ENCODE measurements around the gene IRF6. TPM values are rescaled to one million over a fixed set of nuclear protein-coding genes. Genes with fewer than 3 reads are reported as not detected.
A peak's percentile ranks its signal among the peaks of the same experiment; 100 is the strongest.

The IRF6 gene
- total and polyA plus RNA-seq, 5 donors from 2014 or later: 0.21 to 1.9 (median 0.86) TPM

DNA sequence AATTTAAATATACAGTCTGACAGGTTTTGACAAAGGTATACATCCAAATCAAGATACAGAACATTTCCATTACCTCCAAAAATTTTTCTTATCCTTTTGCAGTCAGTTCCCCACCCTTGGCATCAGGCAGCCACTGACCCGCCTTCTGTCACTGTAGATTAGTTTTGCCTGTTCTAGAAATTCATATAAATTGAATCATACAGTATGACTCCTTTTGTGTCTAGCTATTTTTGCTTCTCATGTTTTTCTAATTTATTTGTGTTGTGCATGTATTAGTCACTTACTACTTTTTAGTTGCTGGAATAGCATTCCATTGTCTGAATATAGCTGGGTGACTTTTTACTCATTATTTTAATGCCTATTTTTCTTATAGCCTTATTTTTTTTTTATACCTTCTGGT is 25.7 kb upstream of the IRF6 start:
- Mint-ChIP-seq H3K36me3 (peaks cover 49% of the 10 kb centered on the region), H3K27me3 (peaks cover 6% of the 10 kb centered on the region), H3K27ac (no peak overlapping the region), H3K4me3 (peak overlapping the region in 1 of 4 donors; percentile 54), H3K9me3 (no peaks in the 10 kb centered on the region), H3K4me1 (peaks cover 33 to 56% (median 50%) of the 10 kb centered on the region in 4 donors)
- DNase-seq: no peak
- Histone ChIP-seq H3K4me1 (ENCODE audit: control insufficient read depth, insufficient read depth, low read length, poor library complexity, severe bottlenecking) (peaks cover 18% of the 10 kb centered on the region), H3K27ac (ENCODE audit: insufficient read depth, low read length, poor library complexity, severe bottlenecking) (no peak overlapping the region), H3K4me3 (ENCODE audit: low read depth, low read length) (no peak overlapping the region), H3K9me3 (ENCODE audit: control insufficient read depth in 2 of 2, low read length in 2 of 2) (no peaks in the 10 kb centered on the region), H3K36me3 (ENCODE audit: control insufficient read depth, insufficient read depth, low read length) (peaks cover 59% of the 10 kb centered on the region), H3K27me3 (ENCODE audit: control insufficient read depth, insufficient read depth, low read length) (no peaks in the 10 kb centered on the region)
- no peak for ATAC-seq (ENCODE audit: low read depth in 2 of 2)

GRCh38 chr1:209830722-209831121 is 24.8 kb upstream of the IRF6 start:
- H3K36me3 Mint-ChIP-seq: peaks cover 40% of the 10 kb centered on the region
- H3K27me3 ChIP-seq (ENCODE audit: control insufficient read depth, insufficient read depth, low read length): no peaks in the 10 kb centered on the region
- DNase-seq (no peak), ATAC-seq (ENCODE audit: low read depth in 2 of 2) (no peak)
- no peak overlapping the region for H3K27ac ChIP-seq (ENCODE audit: insufficient read depth, low read length, poor library complexity, severe bottlenecking)
- no peak overlapping the region for H3K27ac Mint-ChIP-seq
- peaks cover 50% of the 10 kb centered on the region for H3K36me3 ChIP-seq (ENCODE audit: control insufficient read depth, insufficient read depth, low read length)
- H3K4me1 ChIP-seq (ENCODE audit: control insufficient read depth, insufficient read depth, low read length, poor library complexity, severe bottlenecking): peaks cover 18% of the 10 kb centered on the region
- H3K4me1 Mint-ChIP-seq: peaks cover 33 to 55% (median 47%) of the 10 kb centered on the region in 4 donors
- H3K4me3 Mint-ChIP-seq: peak overlapping the region in 2 of 4 donors; percentile 52 to 56
- H3K9me3 Mint-ChIP-seq: no peaks in the 10 kb centered on the region
- H3K27me3 Mint-ChIP-seq: peaks cover 6% of the 10 kb centered on the region
- no peaks in the 10 kb centered on the region for H3K9me3 ChIP-seq (ENCODE audit: control insufficient read depth in 2 of 2, low read length in 2 of 2)
- no peak overlapping the region for H3K4me3 ChIP-seq (ENCODE audit: low read depth, low read length)

- H3K9me3 Mint-ChIP-seq: no peaks in the 10 kb centered on the region
- Histone ChIP-seq H3K9me3 (ENCODE audit: control insufficient read depth in 2 of 2, low read length in 2 of 2) (no peaks in the 10 kb centered on the region), H3K27me3 (ENCODE audit: control insufficient read depth, insufficient read depth, low read length) (peaks cover 3% of the 10 kb centered on the region), H3K27ac (ENCODE audit: insufficient read depth, low read length, poor library complexity, severe bottlenecking) (no peak overlapping the region), H3K4me3 (ENCODE audit: low read depth, low read length) (peak overlapping the region; percentile 68), H3K4me1 (ENCODE audit: control insufficient read depth, insufficient read depth, low read length, poor library complexity, severe bottlenecking) (peaks cover 18% of the 10 kb centered on the region), H3K36me3 (ENCODE audit: control insufficient read depth, insufficient read depth, low read length) (peaks cover 40% of the 10 kb centered on the region)
- peaks cover 32% of the 10 kb centered on the region for H3K36me3 Mint-ChIP-seq
- H3K4me3 Mint-ChIP-seq: peak overlapping the region; percentile 77 to 94 (median 83)
- H3K27me3 Mint-ChIP-seq: peaks cover 14% of the 10 kb centered on the region
- peak overlapping the region in 2 of 3 donors; percentile 43 to 85 for H3K27ac Mint-ChIP-seq
- no peak for ATAC-seq (ENCODE audit: low read depth in 2 of 2)
- DNase-seq: no peak
- H3K4me1 Mint-ChIP-seq: peaks cover 33 to 55% (median 40%) of the 10 kb centered on the region in 4 donors
Observed at GRCh38 chr1:209829716-209830115, 23.8 kb upstream of the IRF6 start.

- Mint-ChIP-seq H3K4me1 (peaks cover 30 to 58% (median 40%) of the 10 kb centered on the region in 4 donors), H3K27me3 (peaks cover 24% of the 10 kb centered on the region), H3K36me3 (peaks cover 15% of the 10 kb centered on the region), H3K4me3 (peak within 1 kb of the TSS; percentile 94 to 96 (median 96)), H3K9me3 (no peaks in the 10 kb centered on the region), H3K27ac (peak within 1 kb of the TSS; percentile 95 to 97 (median 96))
- DNase-seq (peak; percentile 87 to 98 (median 93)), ATAC-seq (ENCODE audit: low read depth in 2 of 2) (peak; percentile 95)
- peak within 1 kb of the TSS; percentile 79 for H3K27ac ChIP-seq (ENCODE audit: insufficient read depth, low read length, poor library complexity, severe bottlenecking)
- no peaks in the 10 kb centered on the region for H3K9me3 ChIP-seq (ENCODE audit: control insufficient read depth in 2 of 2, low read length in 2 of 2)
- peak within 1 kb of the TSS; percentile 93 for H3K4me3 ChIP-seq (ENCODE audit: low read depth, low read length)
- H3K36me3 ChIP-seq (ENCODE audit: control insufficient read depth, insufficient read depth, low read length): peaks cover 19% of the 10 kb centered on the region
- peaks cover 18% of the 10 kb centered on the region for H3K4me1 ChIP-seq (ENCODE audit: control insufficient read depth, insufficient read depth, low read length, poor library complexity, severe bottlenecking)
- peaks cover 7% of the 10 kb centered on the region for H3K27me3 ChIP-seq (ENCODE audit: control insufficient read depth, insufficient read depth, low read length)
Observed at GRCh38 chr1:209827384-209828262, 21.7 kb upstream of the IRF6 start, which contains the start of gene UTP25. UTP25 (plus strand) TSS chr1:209827972; CDS start chr1:209828064, 92 bp downstream.

GRCh38 chr1:209825591-209826434 is 19.9 kb upstream of the IRF6 start:
- no peak for DNase-seq
- Histone ChIP-seq H3K27me3 (ENCODE audit: control insufficient read depth, insufficient read depth, low read length) (peaks cover 18% of the 10 kb centered on the region), H3K27ac (ENCODE audit: insufficient read depth, low read length, poor library complexity, severe bottlenecking) (no peak overlapping the region), H3K36me3 (ENCODE audit: control insufficient read depth, insufficient read depth, low read length) (peaks cover 1% of the 10 kb centered on the region), H3K4me3 (ENCODE audit: low read depth, low read length) (no peak overlapping the region), H3K4me1 (ENCODE audit: control insufficient read depth, insufficient read depth, low read length, poor library complexity, severe bottlenecking) (peaks cover 18% of the 10 kb centered on the region), H3K9me3 (ENCODE audit: control insufficient read depth in 2 of 2, low read length in 2 of 2) (no peaks in the 10 kb centered on the region)
- no peak for ATAC-seq (ENCODE audit: low read depth in 2 of 2)
- Mint-ChIP-seq H3K4me3 (peak overlapping the region in 1 of 4 donors; percentile 45), H3K27ac (peak overlapping the region in 1 of 3 donors; percentile 63), H3K36me3 (peaks cover 3% of the 10 kb centered on the region), H3K27me3 (peaks cover 34% of the 10 kb centered on the region), H3K9me3 (no peaks in the 10 kb centered on the region), H3K4me1 (peaks cover 29 to 48% (median 34%) of the 10 kb centered on the region in 4 donors)

- no peak overlapping the region for H3K4me3 ChIP-seq (ENCODE audit: low read depth, low read length)
- peaks cover 34% of the 10 kb centered on the region for H3K27me3 ChIP-seq (ENCODE audit: control insufficient read depth, insufficient read depth, low read length)
- Mint-ChIP-seq H3K9me3 (peaks cover 0 to 1% (median 0%) of the 10 kb centered on the region in 7 donors), H3K27me3 (peaks cover 51% of the 10 kb centered on the region), H3K4me1 (peaks cover 11 to 26% (median 16%) of the 10 kb centered on the region in 4 donors), H3K36me3 (no peaks in the 10 kb centered on the region), H3K27ac (peak overlapping the region in 2 of 3 donors; percentile 39 to 57), H3K4me3 (peak overlapping the region in 2 of 4 donors; percentile 4 to 53)
- no peaks in the 10 kb centered on the region for H3K36me3 ChIP-seq (ENCODE audit: control insufficient read depth, insufficient read depth, low read length)
- peaks cover 3% of the 10 kb centered on the region for H3K4me1 ChIP-seq (ENCODE audit: control insufficient read depth, insufficient read depth, low read length, poor library complexity, severe bottlenecking)
- peak in 2 of 3 donors; percentile 61 to 74 for DNase-seq
- no peak overlapping the region for H3K27ac ChIP-seq (ENCODE audit: insufficient read depth, low read length, poor library complexity, severe bottlenecking)
- peak; percentile 38 to 40 for ATAC-seq (ENCODE audit: low read depth in 2 of 2)
- H3K9me3 ChIP-seq (ENCODE audit: control insufficient read depth in 2 of 2, low read length in 2 of 2): no peaks in the 10 kb centered on the region
Observed at GRCh38 chr1:209823143-209824041, 17.4 kb upstream of the IRF6 start.

Measured in CD4-positive, CD25-positive, alpha-beta regulatory T cell (primary cell).